ENCODE results near the gene SLC41A3. TPM values are rescaled to one million over a fixed set of nuclear protein-coding genes. Genes with fewer than 3 reads are reported as not detected.

The SLC41A3 gene
- total RNA-seq, 1 donor from 2014 or later = 62.9 TPM

- H3K9me3 ChIP-seq = no peaks in the 10 kb centered on the region
- no peaks in the 10 kb centered on the region for H3K27me3 ChIP-seq
- TF ChIP-seq CTCF (IDR thresholded peaks at IDR 0.05) (no peak), POLR2AphosphoS5 (IDR thresholded peaks at IDR 0.05; ENCODE audit: insufficient read depth in 1 of 2, low read depth in 1 of 2) (no peak), POLR2A (IDR thresholded peaks at IDR 0.05) (no peak)
- H3K27ac ChIP-seq = no peak overlapping the region
- H3K4me1 ChIP-seq = no peaks in the 10 kb centered on the region
- peak; percentile 54 to 96 for DNase-seq (ENCODE audit: extremely low spot score in 2 of 2)
- no peaks in the 10 kb centered on the region for H3K36me3 ChIP-seq
- no peak overlapping the region for H3K4me3 ChIP-seq
- intact Hi-C loops (cut with DNase I) = no loop called here
Observed at GRCh38 chr3:126109146-126109879, 25.4 kb upstream of the SLC41A3 start.

GRCh38 chr3:126108676-126109050, 24.7 kb upstream of the SLC41A3 start:
- H3K4me3 ChIP-seq = no peak overlapping the region
- H3K27ac ChIP-seq = no peak overlapping the region
- no peaks in the 10 kb centered on the region for H3K36me3 ChIP-seq
- H3K9me3 ChIP-seq = no peaks in the 10 kb centered on the region
- no peak for DNase-seq (ENCODE audit: extremely low spot score in 2 of 2)
- TF ChIP-seq POLR2AphosphoS5 (IDR thresholded peaks at IDR 0.05; ENCODE audit: insufficient read depth in 1 of 2, low read depth in 1 of 2) (no peak), POLR2A (IDR thresholded peaks at IDR 0.05) (no peak), CTCF (IDR thresholded peaks at IDR 0.05) (no peak)
- H3K4me1 ChIP-seq = no peaks in the 10 kb centered on the region
- H3K27me3 ChIP-seq = no peaks in the 10 kb centered on the region
- intact Hi-C loops (cut with DNase I) = no loop called here

- intact Hi-C loops (cut with DNase I) = no loop called here
- peak in 1 of 2 donors; percentile 70 for DNase-seq (ENCODE audit: extremely low spot score in 2 of 2)
- H3K36me3 ChIP-seq = no peaks in the 10 kb centered on the region
- H3K27ac ChIP-seq = no peak overlapping the region
- H3K27me3 ChIP-seq = no peaks in the 10 kb centered on the region
- H3K9me3 ChIP-seq = no peaks in the 10 kb centered on the region
- peaks cover 3% of the 10 kb centered on the region for H3K4me1 ChIP-seq
- no peak for TF ChIP-seq CTCF (IDR thresholded peaks at IDR 0.05)
- no peak for TF ChIP-seq POLR2A (IDR thresholded peaks at IDR 0.05)
- TF ChIP-seq POLR2AphosphoS5 (IDR thresholded peaks at IDR 0.05; ENCODE audit: insufficient read depth in 1 of 2, low read depth in 1 of 2) = no peak
- H3K4me3 ChIP-seq = no peak overlapping the region
Observed at GRCh38 chr3:126107957-126108675, 24.2 kb upstream of the SLC41A3 start.

- H3K27me3 ChIP-seq = no peaks in the 10 kb centered on the region
- H3K9me3 ChIP-seq = no peaks in the 10 kb centered on the region
- peaks cover 11% of the 10 kb centered on the region for H3K4me1 ChIP-seq
- DNase-seq (ENCODE audit: extremely low spot score in 2 of 2) = peak in 1 of 2 donors; percentile 54
- no peaks in the 10 kb centered on the region for H3K36me3 ChIP-seq
- intact Hi-C loops (cut with DNase I) = no loop called here
- no peak overlapping the region for H3K27ac ChIP-seq
- no peak overlapping the region for H3K4me3 ChIP-seq
- no peak for TF ChIP-seq POLR2A (IDR thresholded peaks at IDR 0.05)
- TF ChIP-seq POLR2AphosphoS5 (IDR thresholded peaks at IDR 0.05; ENCODE audit: insufficient read depth in 1 of 2, low read depth in 1 of 2) = no peak
- TF ChIP-seq CTCF (IDR thresholded peaks at IDR 0.05) = no peak
Observed at GRCh38 chr3:126107203-126107939, 23.4 kb upstream of the SLC41A3 start.
